RWPE1 (cell line): ENCODE measurements around the gene MTSS2.

ENCODE experiments used
- CTCF ChIA-PET: fragments of 350-600 bp; sonication (Branson Sonifier 250); formaldehyde crosslinking; extraction: SDS; loops from one replicate; lab custom pipeline; 2021; lab: Yijun Ruan, JAX
- POLR2A ChIA-PET: fragments of 400-600 bp; formaldehyde crosslinking; extraction: SDS; loops from one replicate; lab custom pipeline; 2020; ENCODE audit warnings: antibody characterized with exemption; ENCODE audit not compliant: low non-redundant PET; lab: Yijun Ruan, JAX
- DNase-seq: peaks from one replicate; pipeline ENCODE4 v3.0.0; 2012; ENCODE audit warnings: low spot score
- H3K27ac ChIP-seq: fragments of 450-650 bp; 2 replicates; pipeline ENCODE4 v1.5.1; 2017
- TF ChIP-seq, protein P1 (sequence below): fragments of 450-650 bp; conservative IDR thresholded peaks from 2 replicates; pipeline ENCODE4 v1.5.1; 2017; ENCODE audit warnings: low read depth, mild to moderate bottlenecking

Gene MTSS2

GRCh38 chr16:70721202-70721963 is 35.5 kb upstream of the MTSS2 start:
- H3K27ac ChIP-seq, result peak overlapping the region; percentile 23
- DNase-seq, result no peak
- TF ChIP-seq, protein P1, sequence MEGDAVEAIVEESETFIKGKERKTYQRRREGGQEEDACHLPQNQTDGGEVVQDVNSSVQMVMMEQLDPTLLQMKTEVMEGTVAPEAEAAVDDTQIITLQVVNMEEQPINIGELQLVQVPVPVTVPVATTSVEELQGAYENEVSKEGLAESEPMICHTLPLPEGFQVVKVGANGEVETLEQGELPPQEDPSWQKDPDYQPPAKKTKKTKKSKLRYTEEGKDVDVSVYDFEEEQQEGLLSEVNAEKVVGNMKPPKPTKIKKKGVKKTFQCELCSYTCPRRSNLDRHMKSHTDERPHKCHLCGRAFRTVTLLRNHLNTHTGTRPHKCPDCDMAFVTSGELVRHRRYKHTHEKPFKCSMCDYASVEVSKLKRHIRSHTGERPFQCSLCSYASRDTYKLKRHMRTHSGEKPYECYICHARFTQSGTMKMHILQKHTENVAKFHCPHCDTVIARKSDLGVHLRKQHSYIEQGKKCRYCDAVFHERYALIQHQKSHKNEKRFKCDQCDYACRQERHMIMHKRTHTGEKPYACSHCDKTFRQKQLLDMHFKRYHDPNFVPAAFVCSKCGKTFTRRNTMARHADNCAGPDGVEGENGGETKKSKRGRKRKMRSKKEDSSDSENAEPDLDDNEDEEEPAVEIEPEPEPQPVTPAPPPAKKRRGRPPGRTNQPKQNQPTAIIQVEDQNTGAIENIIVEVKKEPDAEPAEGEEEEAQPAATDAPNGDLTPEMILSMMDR, result no peak
- ChIA-PET CTCF (no interaction called here), POLR2A (no interaction called here)

GRCh38 chr16:70720425-70721201 is 34.8 kb upstream of the MTSS2 start:
- peak overlapping the region; percentile 23 for H3K27ac ChIP-seq
- ChIA-PET POLR2A (no interaction called here), CTCF (no interaction called here)
- no peak for DNase-seq
- TF ChIP-seq, protein P1, result no peak

DNA sequence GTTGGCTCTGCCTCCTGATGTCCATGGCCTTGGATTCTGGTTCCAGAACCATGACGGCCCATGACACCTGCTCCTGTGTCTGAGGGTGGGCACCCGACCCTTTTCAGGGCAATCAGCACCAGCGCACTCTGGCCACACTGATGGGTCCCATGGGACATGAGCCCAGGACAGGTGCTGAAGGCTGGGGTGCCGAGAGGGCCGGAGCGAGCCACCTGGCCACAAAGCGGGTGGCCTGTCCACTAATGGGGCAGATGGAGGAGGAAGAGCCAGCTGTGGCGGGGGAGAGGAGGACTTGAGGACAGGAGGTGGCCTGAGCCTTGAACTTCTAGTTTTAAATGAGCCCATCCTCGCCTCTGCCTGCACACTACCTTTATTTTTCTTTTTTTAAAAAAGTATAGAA is 31.2 kb upstream of the MTSS2 start:
- DNase-seq, result no peak
- H3K27ac ChIP-seq, result peak overlapping the region; percentile 100
- TF ChIP-seq, protein P1, result no peak
- CTCF ChIA-PET, result no interaction called here
- POLR2A ChIA-PET, result no interaction called here

DNA sequence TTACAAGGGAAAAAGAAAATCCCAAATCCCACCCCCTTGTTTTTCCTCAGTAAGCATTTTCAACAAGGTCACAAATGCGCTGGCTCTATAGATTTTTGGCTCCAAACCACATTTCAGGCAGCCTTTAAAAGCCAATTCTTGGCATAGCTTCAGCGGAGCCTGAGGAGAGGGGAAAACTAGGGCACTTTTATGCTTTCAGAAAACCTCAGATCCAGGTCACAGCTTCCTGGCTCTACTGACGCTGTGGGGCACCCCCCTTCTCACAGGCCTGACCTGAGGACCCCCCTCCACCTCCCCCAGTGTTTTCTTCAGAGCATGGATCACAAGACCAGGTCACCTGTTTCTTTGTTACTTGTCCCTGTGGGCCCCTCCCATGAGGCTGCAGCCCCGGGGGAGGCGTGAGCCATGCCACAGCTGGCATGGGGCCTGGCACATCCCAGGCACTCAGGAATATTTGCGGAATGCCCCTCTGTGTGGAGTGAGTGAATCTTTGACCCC is 30.1 kb upstream of the MTSS2 start:
- TF ChIP-seq, protein P1, result no peak
- ChIA-PET CTCF (interaction anchor here (0.7 to 1.9 kb wide), 4 partner anchors 22 to 37 kb away, joined by 3 to 11 read pairs (median 6); partner anchors contain the start of gene MTSS2), POLR2A (interaction anchor here (1.2 kb wide), 1 partner anchor 29 kb away, joined by 3 read pairs; no protein-coding TSS in a partner anchor)
- DNase-seq, result no peak
- peak overlapping the region; percentile 100 for H3K27ac ChIP-seq

GRCh38 chr16:70715055-70715858 is 29.4 kb upstream of the MTSS2 start:
- POLR2A ChIA-PET, result interaction anchor here (1.2 kb wide), 1 partner anchor 28 kb away, joined by 3 read pairs; no protein-coding TSS in a partner anchor
- CTCF ChIA-PET, result interaction anchor here (0.6 to 1.9 kb wide), 8 partner anchors 20 to 64 kb away, joined by 3 to 11 read pairs (median 4); partner anchors contain the start of gene MTSS2
- DNase-seq, result peak; percentile 98
- H3K27ac ChIP-seq, result peak overlapping the region; percentile 100
- TF ChIP-seq, protein P1, result no peak; the same call in 1 of the 2 replicates
